ENCODE measurements around the gene CAMTA1. TPM values are rescaled to one million over a fixed set of nuclear protein-coding genes. Genes with fewer than 3 reads are reported as not detected.
A peak's percentile ranks its signal among the peaks of the same experiment; 100 is the strongest.

The CAMTA1 gene
- total RNA-seq, 1 donor from 2014 or later = 40.9 TPM

DNA sequence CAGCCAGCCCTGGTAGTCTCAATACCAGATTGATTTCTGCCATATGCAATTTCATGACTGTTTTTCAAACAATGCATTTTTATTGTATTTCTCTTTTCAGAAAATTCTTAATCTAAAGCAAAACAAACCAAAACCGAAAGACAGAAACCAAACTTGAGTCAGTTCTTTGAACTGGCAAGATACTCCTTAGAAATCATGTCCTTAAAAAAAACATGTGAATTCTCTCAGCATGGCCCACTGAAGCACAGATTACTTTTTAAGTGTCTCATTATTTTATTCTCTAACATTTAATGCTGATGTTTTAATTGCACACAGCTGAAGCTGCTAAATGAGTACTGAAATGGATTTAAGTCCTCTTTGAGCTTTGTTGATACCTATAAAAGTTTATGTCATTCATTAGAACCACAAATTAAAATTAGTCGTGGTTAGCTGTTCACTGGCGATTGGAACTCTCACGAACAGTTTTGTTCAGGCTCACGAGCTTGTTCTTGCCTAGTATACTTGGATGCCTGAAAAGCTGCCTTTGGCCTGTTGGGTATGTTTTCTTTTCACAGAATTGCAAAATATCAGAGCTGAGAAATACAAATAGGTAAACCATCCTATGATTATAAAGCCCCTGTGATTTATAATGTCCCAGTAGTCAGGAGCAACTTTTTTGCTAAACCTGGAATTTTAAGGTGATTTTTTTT lies 87.5 kb downstream of the CAMTA1 start:
- no peak for DNase-seq (ENCODE audit: low read depth in 2 of 2)

- DNase-seq (ENCODE audit: low read depth in 2 of 2) = no peak
These were observed 88.2 kb downstream of the CAMTA1 start for GRCh38 chr1:6873298-6874015.

- no peak for DNase-seq (ENCODE audit: low read depth in 2 of 2)
These were observed 89.0 kb downstream of the CAMTA1 start for GRCh38 chr1:6874298-6874697.

DNA sequence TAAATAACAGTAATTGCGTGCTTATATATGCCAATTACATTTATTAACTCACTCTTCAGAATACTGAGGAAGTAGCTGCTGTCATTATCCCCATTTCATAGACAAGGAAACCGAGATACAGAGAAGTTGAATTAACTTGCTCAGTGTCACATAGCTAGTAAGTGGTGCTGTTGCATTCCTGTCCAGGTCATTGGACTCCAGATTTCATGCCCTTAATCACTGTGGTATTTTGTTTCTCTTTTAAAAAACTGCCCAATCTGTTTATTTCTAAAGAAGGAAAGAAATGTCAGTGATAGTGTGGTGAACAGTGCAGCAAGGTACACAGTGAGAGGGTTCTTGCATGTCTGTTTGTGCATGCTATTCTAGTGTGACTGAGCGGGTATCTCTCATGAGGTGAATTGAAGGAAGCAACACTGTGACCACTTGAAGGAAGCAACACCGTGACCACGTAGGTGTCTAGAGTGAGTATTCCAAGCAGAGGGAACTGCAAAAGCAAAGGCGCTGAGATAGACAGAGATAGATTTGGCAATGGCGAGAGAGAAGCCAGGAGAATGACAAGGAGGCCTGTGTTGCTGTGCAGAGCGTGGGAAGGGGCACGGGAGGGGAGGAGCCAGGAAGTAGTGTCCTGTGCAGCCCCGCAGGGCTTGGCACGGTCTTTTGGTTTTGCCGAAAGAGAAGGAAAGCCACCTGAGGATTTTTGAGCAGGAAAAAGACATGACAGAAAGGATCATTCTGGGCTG lies 95.9 kb downstream of the CAMTA1 start:
- peak in 1 of 2 donors; percentile 69 for DNase-seq (ENCODE audit: low read depth in 2 of 2)

DNA sequence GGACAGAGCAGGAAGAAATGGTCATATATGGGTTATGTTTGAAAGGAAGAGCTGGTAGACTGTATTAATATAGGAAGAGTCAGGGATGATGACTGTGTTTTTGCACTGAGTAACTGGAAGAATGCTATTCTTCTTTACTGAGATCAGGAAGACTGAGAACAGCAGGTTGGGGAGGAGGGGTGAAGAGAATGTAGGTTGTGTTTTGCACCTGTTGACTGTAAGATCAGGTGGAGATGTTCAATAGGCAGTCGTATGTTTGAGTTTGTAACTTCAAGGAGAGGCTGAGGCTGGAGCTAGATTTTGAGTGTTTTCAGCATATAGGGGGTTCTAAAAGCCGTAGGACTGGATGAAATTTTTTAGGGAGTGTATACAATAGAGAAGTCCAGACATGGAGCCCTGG lies 97.2 kb downstream of the CAMTA1 start:
- no peak for DNase-seq (ENCODE audit: low read depth in 2 of 2)

DNA sequence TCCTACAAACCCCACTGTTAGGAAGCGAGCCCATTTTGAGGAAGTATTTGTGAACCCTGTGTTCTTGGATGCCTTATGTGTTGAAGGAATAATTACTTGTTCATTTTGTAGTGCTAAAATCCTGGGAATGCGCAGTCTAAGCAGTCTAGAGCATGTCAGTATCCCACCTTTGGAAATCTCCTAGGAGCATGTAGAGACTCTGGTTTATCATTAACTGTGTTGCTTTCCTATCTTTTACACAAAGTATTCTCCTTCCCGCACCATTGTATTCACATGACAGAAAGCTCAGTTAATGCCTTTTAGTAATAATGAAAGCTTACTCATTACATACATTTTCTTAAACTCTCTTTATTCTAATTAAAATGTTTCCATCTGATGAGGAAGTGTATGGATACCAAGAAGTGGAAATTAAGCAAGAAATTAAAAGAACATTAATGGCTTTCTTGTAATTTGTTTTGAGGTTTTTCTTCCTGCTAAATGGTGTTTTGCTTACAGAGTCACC lies 99.4 kb downstream of the CAMTA1 start:
- no peak for DNase-seq (ENCODE audit: low read depth in 2 of 2)

GRCh38 chr1:6885426-6885825 lies 100.2 kb downstream of the CAMTA1 start:
- DNase-seq (ENCODE audit: low read depth in 2 of 2) = no peak

DNA sequence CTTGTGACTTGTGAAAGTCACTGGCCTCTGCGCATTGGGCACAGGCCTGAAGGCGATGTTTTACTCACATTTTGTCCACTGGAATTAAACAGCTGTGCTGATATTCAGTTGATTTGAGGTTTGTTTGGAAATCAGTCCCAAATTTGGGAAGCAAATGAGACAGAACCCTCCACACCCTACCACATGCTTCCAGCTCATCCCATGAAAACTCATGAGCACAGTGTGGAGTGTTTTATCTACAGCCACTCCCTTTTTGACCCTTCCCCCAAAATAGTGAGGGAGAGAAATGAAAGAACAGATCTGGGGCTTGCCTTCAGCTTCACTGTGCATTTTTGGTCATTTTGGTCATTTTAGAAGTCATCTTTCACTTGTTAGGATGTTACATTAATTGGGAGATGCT lies 101.3 kb downstream of the CAMTA1 start:
- no peak for DNase-seq (ENCODE audit: low read depth in 2 of 2)

DNA sequence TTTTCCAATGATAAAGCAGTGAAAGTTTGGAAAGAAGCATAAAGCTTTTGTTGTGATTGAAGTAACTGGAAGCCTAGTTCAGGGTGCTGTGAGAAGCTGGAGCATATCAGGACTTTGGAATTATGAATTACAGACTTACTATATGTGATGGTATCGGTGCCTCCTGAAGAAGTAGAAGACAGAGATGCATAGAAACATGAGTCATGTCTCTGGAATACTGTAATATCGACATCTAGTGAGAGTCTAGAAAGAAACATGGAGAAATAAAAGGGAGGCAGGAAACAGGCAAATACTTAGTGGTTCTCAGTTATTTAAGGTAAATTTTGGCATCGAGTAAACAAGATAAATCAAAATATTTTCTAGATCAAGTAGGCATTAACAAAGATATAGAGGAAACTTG lies 103.0 kb downstream of the CAMTA1 start:
- DNase-seq (ENCODE audit: low read depth in 2 of 2) = no peak

DNA sequence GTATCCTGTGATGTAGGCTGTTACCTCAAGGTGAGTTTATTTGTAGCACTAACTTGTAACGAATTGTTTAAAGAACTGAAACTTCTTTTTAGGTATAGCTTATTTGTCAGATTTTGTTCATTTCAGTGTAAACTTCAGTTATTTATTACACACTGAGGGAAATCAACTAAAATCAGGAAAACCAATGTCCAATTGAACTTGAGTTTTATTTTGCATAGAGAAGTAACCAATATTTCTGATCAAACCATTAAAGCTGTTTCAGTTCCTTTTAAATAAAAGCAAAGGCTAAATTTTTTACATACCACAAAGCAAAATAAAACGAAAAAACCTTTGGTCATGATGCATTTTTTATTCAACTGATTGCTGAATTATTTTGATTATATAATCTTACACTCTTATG lies 103.6 kb downstream of the CAMTA1 start:
- DNase-seq (ENCODE audit: low read depth in 2 of 2) = no peak

DNA sequence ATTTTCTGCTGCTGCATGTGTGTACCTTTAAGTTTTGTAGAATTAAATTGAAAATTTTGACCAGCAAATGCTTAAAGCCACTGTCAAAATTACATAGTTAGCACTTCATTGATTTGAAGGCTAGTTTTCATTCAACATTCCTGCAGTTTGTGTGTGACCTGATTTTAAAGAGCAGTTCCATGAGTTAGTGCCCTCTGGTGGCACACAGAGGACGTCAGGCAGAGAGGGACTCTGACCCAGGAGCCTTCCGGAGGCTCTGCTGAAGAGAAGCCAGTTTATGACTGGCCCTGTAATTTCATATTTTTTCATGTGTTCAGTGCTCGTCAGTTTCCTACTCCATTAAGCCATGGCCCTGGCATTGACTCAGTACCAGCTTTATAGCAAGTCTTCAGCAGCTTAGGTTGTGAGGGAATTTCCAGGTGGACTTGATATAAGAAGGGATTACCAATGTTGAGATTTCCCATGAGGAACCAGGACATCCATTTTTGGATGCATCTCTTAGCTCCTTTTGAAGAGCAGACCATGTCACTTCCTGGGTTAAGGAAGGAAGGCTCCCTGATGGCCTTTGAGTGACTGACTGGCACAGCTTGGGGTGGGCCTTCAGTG lies 104.7 kb downstream of the CAMTA1 start:
- peak; percentile 76 to 82 for DNase-seq (ENCODE audit: low read depth in 2 of 2)

GRCh38 chr1:6890686-6891085 lies 105.4 kb downstream of the CAMTA1 start:
- no peak for DNase-seq (ENCODE audit: low read depth in 2 of 2)

DNA sequence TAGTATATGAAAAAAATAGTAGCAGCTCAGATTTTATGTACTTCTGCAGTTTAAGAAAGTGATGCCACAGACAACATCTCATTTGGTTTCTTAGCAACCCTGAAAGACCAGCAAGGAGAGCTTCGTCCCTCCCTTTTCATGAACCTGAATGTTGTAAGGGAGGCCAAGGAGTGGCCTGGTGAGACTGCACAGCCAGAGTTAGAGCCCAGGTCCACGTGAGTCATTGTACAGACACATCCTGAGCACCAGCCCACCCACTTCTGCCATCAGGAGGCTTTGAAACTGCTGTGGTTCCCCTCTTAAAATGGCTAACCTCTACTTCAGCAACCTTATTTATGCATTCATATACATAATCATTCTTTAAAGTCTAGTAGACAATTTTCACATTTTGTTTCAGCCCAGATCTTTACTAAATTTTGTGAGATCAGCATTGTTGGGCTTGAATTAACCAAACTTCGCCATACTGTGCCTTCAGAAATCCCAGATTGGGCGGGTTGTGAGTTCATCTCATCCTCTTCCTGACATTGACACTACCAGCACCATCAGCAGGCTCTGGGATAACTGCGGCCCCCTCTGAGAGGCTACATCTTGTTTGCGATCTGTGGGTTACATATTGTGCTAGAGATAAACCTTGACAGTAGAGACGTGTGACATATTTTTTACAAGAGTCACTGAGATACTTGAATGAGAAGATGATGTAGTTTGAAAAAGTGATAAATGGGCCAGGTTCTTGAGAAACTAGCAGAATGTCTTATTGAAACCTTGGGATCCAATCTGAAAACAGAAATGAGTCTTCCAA lies 106.7 kb downstream of the CAMTA1 start:
- peak in 1 of 2 donors; percentile 39 for DNase-seq (ENCODE audit: low read depth in 2 of 2)

GRCh38 chr1:6893388-6893787 lies 108.1 kb downstream of the CAMTA1 start:
- no peak for DNase-seq (ENCODE audit: low read depth in 2 of 2)

DNA sequence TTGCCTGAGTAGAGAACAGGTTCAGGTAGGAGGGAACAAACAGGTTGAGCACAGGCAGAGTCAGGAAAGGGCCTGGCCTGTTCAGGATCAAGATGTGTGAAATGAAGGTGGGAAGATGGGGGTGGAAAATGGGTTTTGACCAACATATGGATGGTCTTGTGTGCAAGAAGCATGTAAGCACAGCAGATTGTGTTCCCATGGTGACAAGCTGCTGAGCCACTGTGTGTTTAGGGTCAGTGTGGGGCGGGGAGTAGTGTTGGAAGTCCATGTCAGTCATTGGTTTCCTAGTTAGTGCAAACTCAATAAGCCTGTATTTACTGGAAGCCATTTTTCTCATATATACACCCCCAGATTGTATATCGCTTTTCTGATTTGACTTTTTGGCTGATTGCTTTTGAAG lies 111.9 kb downstream of the CAMTA1 start:
- no peak for DNase-seq (ENCODE audit: low read depth in 2 of 2)

DNA sequence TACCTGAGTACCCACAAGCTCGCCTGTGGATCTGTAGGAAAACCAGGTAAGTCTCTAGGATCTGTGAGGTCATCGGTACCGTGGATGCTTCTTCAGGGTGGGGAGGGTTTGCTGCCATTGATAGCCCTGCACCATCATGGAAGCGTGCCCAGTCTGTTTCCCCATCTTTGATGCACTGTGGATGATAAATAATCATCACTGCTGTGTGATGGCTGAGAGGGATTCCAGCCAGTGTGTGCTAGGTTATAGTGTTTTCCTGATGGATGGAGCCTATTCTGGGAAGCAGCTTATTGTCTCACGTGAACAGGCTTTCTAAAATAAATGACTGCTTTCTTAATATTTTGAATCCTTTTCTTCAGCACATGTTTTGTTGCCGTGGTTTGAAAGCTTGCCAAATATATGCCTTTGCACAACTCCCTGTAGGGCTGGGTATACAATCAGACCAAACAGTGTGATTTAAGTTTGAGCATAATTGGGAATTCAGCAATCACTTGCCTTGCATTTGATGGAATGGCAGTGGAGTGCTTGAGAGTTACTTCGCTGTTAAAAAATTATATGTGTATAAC lies 113.8 kb downstream of the CAMTA1 start:
- no peak for DNase-seq (ENCODE audit: low read depth in 2 of 2)

- DNase-seq (ENCODE audit: low read depth in 2 of 2) = no peak
These were observed 114.4 kb downstream of the CAMTA1 start for GRCh38 chr1:6899621-6900020.

- DNase-seq (ENCODE audit: low read depth in 2 of 2) = no peak
These were observed 116.9 kb downstream of the CAMTA1 start for GRCh38 chr1:6902153-6902552.

DNA sequence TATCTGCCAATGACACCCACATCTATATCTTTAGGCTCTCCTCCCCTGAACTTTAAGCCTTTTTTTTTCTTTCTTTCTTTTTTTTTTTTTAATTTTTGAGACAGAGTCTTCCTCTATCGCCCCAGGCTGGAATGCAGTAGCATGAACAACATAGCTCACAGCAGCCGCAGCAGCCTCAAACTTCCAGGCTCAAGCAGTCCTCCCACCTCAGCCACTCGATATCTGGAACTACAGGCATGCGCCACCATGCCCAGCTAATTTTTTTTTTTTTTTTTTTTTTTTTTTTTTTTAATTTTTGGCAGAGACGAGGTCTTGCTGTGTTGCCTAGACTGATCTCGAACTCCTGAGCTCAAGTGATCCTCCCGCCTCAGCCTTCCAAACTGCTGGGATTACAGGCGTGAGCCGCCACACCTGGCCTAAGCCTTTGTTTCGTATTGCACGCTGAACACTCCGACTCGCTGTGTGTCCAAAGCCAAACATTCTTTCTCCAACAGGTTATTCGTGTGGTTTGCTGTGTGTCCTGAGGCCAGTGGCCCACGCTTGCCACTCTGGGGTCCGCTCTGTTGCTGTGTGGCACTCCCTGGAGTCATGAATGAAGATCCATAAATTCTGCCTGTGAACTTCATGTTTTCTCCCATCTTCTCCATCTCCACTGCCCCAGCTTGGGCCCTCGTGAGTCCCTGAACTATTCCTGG lies 119.4 kb downstream of the CAMTA1 start:
- DNase-seq (ENCODE audit: low read depth in 2 of 2) = no peak

DNA sequence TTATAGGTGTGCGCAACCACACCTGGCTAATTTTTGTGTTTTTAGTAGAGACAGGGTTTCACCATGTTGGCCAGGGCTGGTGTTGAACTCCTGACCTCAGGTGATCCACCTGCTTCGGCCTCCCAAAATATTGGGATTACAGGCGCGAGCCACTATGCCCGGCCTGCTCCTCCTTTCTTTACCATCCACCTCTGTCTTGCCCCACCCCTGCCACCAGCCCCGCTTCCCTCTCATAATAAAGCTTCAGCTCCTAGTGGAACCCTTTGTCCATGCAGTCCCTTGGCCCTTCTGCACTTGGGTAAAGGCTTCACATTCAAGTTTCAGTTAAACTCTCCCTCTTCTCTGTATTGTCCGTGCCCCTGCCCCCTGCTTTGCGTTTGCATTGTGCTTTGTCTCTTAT lies 120.1 kb downstream of the CAMTA1 start:
- no peak for DNase-seq (ENCODE audit: low read depth in 2 of 2)

All from lung microvascular endothelial cell (primary cell).